Osteoblast (primary cell): Measurements from ENCODE around the gene MKLN1. TPM values are rescaled to one million over a fixed set of nuclear protein-coding genes. Genes with fewer than 3 reads are reported as not detected.
A peak's percentile ranks its signal among the peaks of the same experiment; 100 is the strongest.

Experiments
- DNase-seq: peaks from one replicate; pipeline ENCODE4 v3.0.0; 2011; ENCODE audit warnings: low spot score, mixed read lengths; ENCODE audit not compliant: insufficient read length; ENCODE audit errors: missing footprints
- H2AFZ ChIP-seq: 2 replicates; pipeline ENCODE4 v1.6.0; 2011; ENCODE audit warnings: mild to moderate bottlenecking, low read length
- H3K27ac ChIP-seq: 2 replicates; pipeline ENCODE4 v1.5.1; 2011; ENCODE audit warnings: mild to moderate bottlenecking, low read depth, low read length, moderate library complexity
- H3K27me3 ChIP-seq: 2 replicates; pipeline ENCODE4 v1.6.0; 2012; ENCODE audit warnings: mild to moderate bottlenecking, control low read depth, inconsistent platforms, low read length, moderate library complexity; ENCODE audit not compliant: insufficient read depth
- H3K36me3 ChIP-seq: 2 replicates; pipeline ENCODE4 v1.5.1; 2011; ENCODE audit warnings: mild to moderate bottlenecking, low read length, control low read depth, moderate library complexity; ENCODE audit not compliant: insufficient read depth
- H3K4me1 ChIP-seq: 2 replicates; pipeline ENCODE4 v1.5.1; 2011; ENCODE audit warnings: mild to moderate bottlenecking, low read length, control low read depth, moderate library complexity; ENCODE audit not compliant: insufficient read depth
- H3K4me2 ChIP-seq: 2 replicates; pipeline ENCODE4 v1.6.0; 2011; ENCODE audit warnings: mild to moderate bottlenecking, low read length; ENCODE audit not compliant: insufficient read depth
- H3K4me3 ChIP-seq: fragments of 200-600 bp; sonication (generic); 3 replicates; pipeline ENCODE4 v1.5.1; 2012; ENCODE audit warnings: mild to moderate bottlenecking, low read length, inconsistent platforms; ENCODE audit not compliant: insufficient read depth
- H3K79me2 ChIP-seq: 2 replicates; pipeline ENCODE4 v1.6.0; 2012; ENCODE audit warnings: mild to moderate bottlenecking, low read length, control low read depth, inconsistent platforms; ENCODE audit not compliant: insufficient read depth
- H3K9me3 ChIP-seq: 2 replicates; pipeline ENCODE4 v1.5.1; 2011; ENCODE audit warnings: low read depth, low read length, control low read depth
- H4K20me1 ChIP-seq: 2 replicates; pipeline ENCODE4 v1.6.0; 2012; ENCODE audit warnings: mild to moderate bottlenecking, low read length, control low read depth; ENCODE audit not compliant: insufficient read depth
- total RNA-seq: library from RNA; depleted of rRNA; stranded (reverse); fragments of >200 nt; gene quantifications from 2 replicates; pipeline ENCODE4 v1.2.3, GENCODE V29; 2012
- TF ChIP-seq, protein P1 (sequence below): IDR thresholded peaks from 2 replicates; pipeline ENCODE4 v1.5.1; 2011; ENCODE audit warnings: mild to moderate bottlenecking, low read depth, low read length, moderate library complexity; ENCODE audit errors: extremely low read depth

Gene MKLN1
- total RNA-seq, 1 donor, result 52.8 TPM

DNA sequence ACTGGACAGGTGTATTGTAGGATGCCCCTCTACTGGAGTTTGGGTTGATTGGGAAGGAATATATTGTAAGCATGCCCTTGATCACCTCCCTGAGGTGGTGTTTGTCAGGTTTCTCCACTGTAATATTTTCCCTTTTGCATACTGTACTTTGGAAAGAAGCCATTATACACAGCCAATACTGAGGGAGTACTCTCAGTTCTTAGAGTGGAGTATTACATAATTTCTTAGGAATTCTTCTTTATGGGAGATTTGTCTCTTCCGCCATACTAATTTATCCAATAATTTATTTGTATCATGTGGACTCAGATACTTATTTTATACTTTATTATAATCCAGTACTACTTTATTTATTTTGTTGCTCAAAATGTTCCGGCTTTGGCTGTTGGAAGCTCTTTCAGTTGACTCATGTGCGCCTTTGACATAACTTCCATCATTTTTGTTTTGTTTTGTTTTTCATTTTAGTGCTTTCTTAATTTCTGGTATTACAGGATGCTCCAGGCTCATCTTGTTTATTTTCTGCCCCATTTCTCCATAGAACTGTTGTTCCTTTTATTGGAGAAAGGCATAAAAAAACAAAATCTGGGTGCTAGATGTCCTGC, 29.7 kb downstream of the MKLN1 start:
- Histone ChIP-seq H4K20me1 (peaks cover 46% of the 10 kb centered on the region), H3K27ac (no peak overlapping the region), H3K9me3 (no peaks in the 10 kb centered on the region), H3K4me1 (peaks cover 11% of the 10 kb centered on the region), H3K79me2 (peaks cover 98% of the 10 kb centered on the region), H3K27me3 (no peaks in the 10 kb centered on the region), H3K36me3 (no peaks in the 10 kb centered on the region), H3K4me2 (no peak overlapping the region), H3K4me3 (no peak overlapping the region), H2AFZ (no peak overlapping the region)
- TF ChIP-seq, protein P1, sequence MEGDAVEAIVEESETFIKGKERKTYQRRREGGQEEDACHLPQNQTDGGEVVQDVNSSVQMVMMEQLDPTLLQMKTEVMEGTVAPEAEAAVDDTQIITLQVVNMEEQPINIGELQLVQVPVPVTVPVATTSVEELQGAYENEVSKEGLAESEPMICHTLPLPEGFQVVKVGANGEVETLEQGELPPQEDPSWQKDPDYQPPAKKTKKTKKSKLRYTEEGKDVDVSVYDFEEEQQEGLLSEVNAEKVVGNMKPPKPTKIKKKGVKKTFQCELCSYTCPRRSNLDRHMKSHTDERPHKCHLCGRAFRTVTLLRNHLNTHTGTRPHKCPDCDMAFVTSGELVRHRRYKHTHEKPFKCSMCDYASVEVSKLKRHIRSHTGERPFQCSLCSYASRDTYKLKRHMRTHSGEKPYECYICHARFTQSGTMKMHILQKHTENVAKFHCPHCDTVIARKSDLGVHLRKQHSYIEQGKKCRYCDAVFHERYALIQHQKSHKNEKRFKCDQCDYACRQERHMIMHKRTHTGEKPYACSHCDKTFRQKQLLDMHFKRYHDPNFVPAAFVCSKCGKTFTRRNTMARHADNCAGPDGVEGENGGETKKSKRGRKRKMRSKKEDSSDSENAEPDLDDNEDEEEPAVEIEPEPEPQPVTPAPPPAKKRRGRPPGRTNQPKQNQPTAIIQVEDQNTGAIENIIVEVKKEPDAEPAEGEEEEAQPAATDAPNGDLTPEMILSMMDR, result no peak
- no peak for DNase-seq

DNA sequence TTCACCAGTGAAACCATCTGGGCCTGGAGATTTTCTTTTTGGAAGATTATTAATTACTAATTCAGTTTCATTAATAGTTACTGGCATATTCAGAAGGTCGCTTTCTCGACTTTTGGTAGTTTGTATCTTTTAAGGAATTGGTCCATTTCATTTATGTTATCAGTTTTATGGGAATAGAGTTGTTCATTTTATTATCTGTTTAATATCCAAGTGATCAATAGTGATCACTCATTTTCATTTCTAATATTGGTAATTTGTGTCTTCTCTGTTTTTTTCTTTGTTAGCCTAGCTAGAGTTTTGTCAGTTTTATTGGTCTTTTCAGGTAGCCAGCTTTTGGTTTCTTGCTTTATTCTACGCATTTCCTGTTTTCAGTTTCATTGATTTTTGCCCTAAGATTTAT, 31.0 kb downstream of the MKLN1 start:
- H3K36me3 ChIP-seq, result no peaks in the 10 kb centered on the region
- no peak overlapping the region for H2AFZ ChIP-seq
- no peak overlapping the region for H3K4me3 ChIP-seq
- H4K20me1 ChIP-seq, result peaks cover 44% of the 10 kb centered on the region
- H3K4me2 ChIP-seq, result peak overlapping the region; percentile 39
- TF ChIP-seq, protein P1, result no peak
- no peak for DNase-seq
- no peaks in the 10 kb centered on the region for H3K27me3 ChIP-seq
- H3K4me1 ChIP-seq, result peaks cover 11% of the 10 kb centered on the region
- no peak overlapping the region for H3K27ac ChIP-seq
- H3K79me2 ChIP-seq, result peaks cover 98% of the 10 kb centered on the region
- no peaks in the 10 kb centered on the region for H3K9me3 ChIP-seq

DNA sequence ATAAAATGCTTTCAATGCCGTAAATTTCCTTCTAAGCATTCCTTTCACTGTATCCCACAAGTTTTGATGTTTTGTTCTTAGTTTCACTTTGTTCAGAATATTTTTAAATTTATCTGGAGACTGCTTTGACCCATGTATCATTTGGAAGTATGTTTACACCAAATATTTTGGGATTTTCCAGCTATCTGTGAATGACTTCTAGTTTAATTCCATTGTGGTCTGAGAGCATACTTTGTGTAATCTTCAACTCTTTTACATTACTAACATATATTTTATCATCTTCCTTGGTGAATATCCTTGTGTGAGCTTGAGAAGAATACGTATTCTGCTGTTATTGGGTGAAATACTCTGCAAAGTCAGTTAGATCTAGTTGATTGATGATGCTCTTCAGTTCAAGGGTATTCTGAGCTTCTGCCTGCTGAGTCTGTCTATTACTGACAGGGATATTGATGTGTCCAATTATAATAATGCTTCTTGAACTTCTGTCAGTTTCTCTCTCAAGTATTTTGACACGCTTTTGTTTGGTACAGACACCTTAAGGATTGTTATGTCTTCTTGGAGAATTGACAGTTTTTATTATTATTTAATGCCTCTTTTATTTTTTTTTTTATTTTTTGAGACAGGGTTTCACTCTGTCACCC, 31.6 kb downstream of the MKLN1 start:
- no peaks in the 10 kb centered on the region for H3K27me3 ChIP-seq
- no peaks in the 10 kb centered on the region for H3K36me3 ChIP-seq
- H3K79me2 ChIP-seq, result peaks cover 98% of the 10 kb centered on the region
- H3K27ac ChIP-seq, result no peak overlapping the region
- H3K9me3 ChIP-seq, result no peaks in the 10 kb centered on the region
- peak; percentile 32 for DNase-seq
- peak overlapping the region; percentile 39 for H3K4me2 ChIP-seq
- H2AFZ ChIP-seq, result no peak overlapping the region
- TF ChIP-seq, protein P1, result no peak
- no peak overlapping the region for H3K4me3 ChIP-seq
- peaks cover 11% of the 10 kb centered on the region for H3K4me1 ChIP-seq
- H4K20me1 ChIP-seq, result peaks cover 47% of the 10 kb centered on the region

DNA sequence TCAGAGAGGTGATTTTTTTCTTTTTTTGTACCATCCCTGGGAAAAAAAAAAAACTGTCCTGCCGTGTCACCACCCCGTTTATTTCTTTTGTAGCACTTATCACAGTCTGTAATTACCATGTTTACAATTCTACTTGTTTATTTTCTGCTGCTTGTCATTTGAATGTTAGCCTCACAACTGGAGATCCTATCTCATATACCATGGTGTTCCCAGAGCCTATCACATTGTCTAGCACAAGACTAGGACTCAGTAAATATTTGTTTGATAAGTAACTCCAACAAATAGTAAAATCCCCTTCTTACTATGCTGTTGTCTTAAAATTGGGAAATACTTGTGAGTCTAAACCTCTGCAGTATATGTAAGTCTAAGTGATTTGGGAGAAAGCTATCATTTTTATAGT, 36.0 kb downstream of the MKLN1 start:
- no peaks in the 10 kb centered on the region for H3K27me3 ChIP-seq
- DNase-seq, result no peak
- no peaks in the 10 kb centered on the region for H3K36me3 ChIP-seq
- H3K4me3 ChIP-seq, result no peak overlapping the region
- peaks cover 21% of the 10 kb centered on the region for H3K4me1 ChIP-seq
- H3K79me2 ChIP-seq, result peaks cover 96% of the 10 kb centered on the region
- H4K20me1 ChIP-seq, result peaks cover 37% of the 10 kb centered on the region
- TF ChIP-seq, protein P1, result no peak
- no peak overlapping the region for H3K4me2 ChIP-seq
- no peak overlapping the region for H2AFZ ChIP-seq
- no peak overlapping the region for H3K27ac ChIP-seq
- no peaks in the 10 kb centered on the region for H3K9me3 ChIP-seq
